Duodenal mucosa (tissue), 2 donors: Measurements from ENCODE around the gene LRRC57.

Experiments
- H3K27ac ChIP-seq: one replicate; pipeline ENCODE4 v1.7.0; 2013; ENCODE audit warnings: low read depth, low read length
- H3K27me3 ChIP-seq, 2 donors: one replicate each; pipeline ENCODE4 v1.7.0; 2013; ENCODE audit warnings: low read length in 2 of 2, control low read depth in 1 of 2; ENCODE audit not compliant: insufficient read depth in 2 of 2, control insufficient read depth in 1 of 2
- H3K36me3 ChIP-seq, 2 donors: one replicate each; pipeline ENCODE4 v1.7.0; 2013; ENCODE audit warnings: low read length in 2 of 2, control low read depth in 1 of 2; ENCODE audit not compliant: insufficient read depth in 2 of 2, control insufficient read depth in 1 of 2
- H3K4me1 ChIP-seq, 2 donors: one replicate each; pipeline ENCODE4 v1.7.0; 2013; ENCODE audit warnings: low read length in 2 of 2, control low read depth in 1 of 2; ENCODE audit not compliant: insufficient read depth in 2 of 2, control insufficient read depth in 1 of 2
- H3K4me3 ChIP-seq, 2 donors: one replicate each; pipeline ENCODE4 v1.7.0; 2013; ENCODE audit warnings: low read length in 2 of 2, low read depth in 1 of 2
- H3K9ac ChIP-seq, 2 donors: one replicate each; pipeline ENCODE4 v1.7.0; 2013; ENCODE audit warnings: low read length in 2 of 2, low read depth in 1 of 2
- H3K9me3 ChIP-seq, 2 donors: one replicate each; pipeline ENCODE4 v1.7.0; 2013; ENCODE audit warnings: low read length in 2 of 2, control low read depth in 1 of 2; ENCODE audit not compliant: control insufficient read depth in 1 of 2

Gene LRRC57

GRCh38 chr15:42549741-42550392 is 1.3 kb upstream of the LRRC57 start:
- H3K9ac ChIP-seq, result peak overlapping the region in 1 of 2 donors; percentile 98
- H3K4me3 ChIP-seq, result peak overlapping the region; percentile 60 to 100
- peaks cover 0 to 3% of the 10 kb centered on the region in 2 donors for H3K36me3 ChIP-seq
- H3K4me1 ChIP-seq, result peaks cover 22 to 26% of the 10 kb centered on the region in 2 donors
- no peak overlapping the region for H3K27ac ChIP-seq
- H3K9me3 ChIP-seq, result no peaks in the 10 kb centered on the region
- H3K27me3 ChIP-seq, result no peaks in the 10 kb centered on the region

GRCh38 chr15:42549032-42549491 is 469 bp upstream of the LRRC57 start:
- Histone ChIP-seq H3K4me3 (peak overlapping the region; percentile 100), H3K36me3 (peaks cover 1 to 10% of the 10 kb centered on the region in 2 donors), H3K27ac (peak overlapping the region; percentile 81), H3K27me3 (no peaks in the 10 kb centered on the region), H3K4me1 (peaks cover 22 to 26% of the 10 kb centered on the region in 2 donors), H3K9ac (peak overlapping the region; percentile 98 to 100), H3K9me3 (no peaks in the 10 kb centered on the region)

GRCh38 chr15:42547918-42548248 is 710 bp downstream of the LRRC57 start:
- Histone ChIP-seq H3K9me3 (no peaks in the 10 kb centered on the region), H3K27ac (no peak overlapping the region), H3K27me3 (no peaks in the 10 kb centered on the region), H3K36me3 (peaks cover 9 to 19% of the 10 kb centered on the region in 2 donors), H3K4me1 (peaks cover 22 to 26% of the 10 kb centered on the region in 2 donors), H3K9ac (peak overlapping the region; percentile 98 to 100), H3K4me3 (peak overlapping the region; percentile 100)

- H3K9ac ChIP-seq, result no peak overlapping the region
- H3K27me3 ChIP-seq, result no peaks in the 10 kb centered on the region
- peaks cover 9 to 23% of the 10 kb centered on the region in 2 donors for H3K36me3 ChIP-seq
Measured at GRCh38 chr15:42544853-42545629, 3.6 kb downstream of the LRRC57 start.

GRCh38 chr15:42533246-42533645 is 15.3 kb downstream of the LRRC57 start:
- no peak overlapping the region for H3K27ac ChIP-seq
- H3K27me3 ChIP-seq, result no peaks in the 10 kb centered on the region
- H3K9me3 ChIP-seq, result no peaks in the 10 kb centered on the region
- H3K4me3 ChIP-seq, result no peak overlapping the region
- H3K36me3 ChIP-seq, result peaks cover 17 to 52% of the 10 kb centered on the region in 2 donors
- H3K9ac ChIP-seq, result no peak overlapping the region
- H3K4me1 ChIP-seq, result no peaks in the 10 kb centered on the region

More at GRCh38 chr15:42544853-42545629, 3.6 kb downstream of the LRRC57 start:
- peaks cover 20 to 25% of the 10 kb centered on the region in 2 donors for H3K4me1 ChIP-seq
- no peaks in the 10 kb centered on the region for H3K9me3 ChIP-seq
- H3K4me3 ChIP-seq, result no peak overlapping the region
- no peak overlapping the region for H3K27ac ChIP-seq

- peaks cover 13 to 54% of the 10 kb centered on the region in 2 donors for H3K36me3 ChIP-seq
- no peaks in the 10 kb centered on the region for H3K9me3 ChIP-seq
- H3K27ac ChIP-seq, result no peak overlapping the region
- H3K9ac ChIP-seq, result no peak overlapping the region
- H3K4me3 ChIP-seq, result no peak overlapping the region
- H3K27me3 ChIP-seq, result no peaks in the 10 kb centered on the region
- H3K4me1 ChIP-seq, result no peaks in the 10 kb centered on the region
Measured at GRCh38 chr15:42528970-42529369, 19.6 kb downstream of the LRRC57 start.

- Histone ChIP-seq H3K36me3 (peaks cover 5 to 21% of the 10 kb centered on the region in 2 donors), H3K9me3 (no peaks in the 10 kb centered on the region), H3K4me1 (peaks cover 2 to 6% of the 10 kb centered on the region in 2 donors), H3K27me3 (no peaks in the 10 kb centered on the region), H3K4me3 (no peak overlapping the region), H3K27ac (no peak overlapping the region), H3K9ac (no peak overlapping the region)
Measured at GRCh38 chr15:42523331-42523730, 25.3 kb downstream of the LRRC57 start.

- Histone ChIP-seq H3K27me3 (no peaks in the 10 kb centered on the region), H3K36me3 (peaks cover 15 to 17% of the 10 kb centered on the region in 2 donors), H3K4me3 (no peak overlapping the region), H3K9me3 (no peaks in the 10 kb centered on the region), H3K27ac (no peak overlapping the region), H3K4me1 (no peaks in the 10 kb centered on the region), H3K9ac (no peak overlapping the region)
Measured at GRCh38 chr15:42511007-42511391, 37.6 kb downstream of the LRRC57 start.

- no peak overlapping the region for H3K27ac ChIP-seq
- no peaks in the 10 kb centered on the region for H3K27me3 ChIP-seq
- no peaks in the 10 kb centered on the region for H3K4me1 ChIP-seq
- H3K9me3 ChIP-seq, result no peaks in the 10 kb centered on the region
- peaks cover 12% of the 10 kb centered on the region in 2 donors for H3K36me3 ChIP-seq
- H3K9ac ChIP-seq, result no peak overlapping the region
- no peak overlapping the region for H3K4me3 ChIP-seq
Measured at GRCh38 chr15:42510258-42511006, 38.2 kb downstream of the LRRC57 start.

- H3K4me1 ChIP-seq, result peaks cover 4 to 5% of the 10 kb centered on the region in 2 donors
- no peaks in the 10 kb centered on the region for H3K27me3 ChIP-seq
- no peaks in the 10 kb centered on the region for H3K9me3 ChIP-seq
- no peak overlapping the region for H3K9ac ChIP-seq
- peaks cover 3% of the 10 kb centered on the region in 2 donors for H3K36me3 ChIP-seq
- no peak overlapping the region for H3K27ac ChIP-seq
- H3K4me3 ChIP-seq, result no peak overlapping the region
Measured at GRCh38 chr15:42508263-42508690, 40.3 kb downstream of the LRRC57 start.
